OCI-LY1 (cell line): ENCODE measurements around the gene GLIPR2.

Source experiments
- EZH2 ChIP-seq: fragments of 200-600 bp; sonication (generic), shearing (Covaris generic); IDR thresholded peaks from 2 replicates; pipeline ENCODE4 v1.8.0; 2017; ENCODE audit warnings: borderline replicate concordance, mixed run types, mild to moderate bottlenecking, antibody characterized with exemption, low read length, moderate library complexity, mixed read lengths
- TF ChIP-seq, protein P1 (sequence below): fragments of 200-600 bp; sonication (generic), shearing (Covaris generic); IDR thresholded peaks from 2 replicates; pipeline ENCODE4 v1.5.1; 2017; ENCODE audit warnings: mild to moderate bottlenecking, antibody characterized with exemption, low read length, moderate library complexity, mixed read lengths

GRCh38 chr9:36138901-36139300 is 2.4 kb downstream of the GLIPR2 start:
- TF ChIP-seq, protein P1, sequence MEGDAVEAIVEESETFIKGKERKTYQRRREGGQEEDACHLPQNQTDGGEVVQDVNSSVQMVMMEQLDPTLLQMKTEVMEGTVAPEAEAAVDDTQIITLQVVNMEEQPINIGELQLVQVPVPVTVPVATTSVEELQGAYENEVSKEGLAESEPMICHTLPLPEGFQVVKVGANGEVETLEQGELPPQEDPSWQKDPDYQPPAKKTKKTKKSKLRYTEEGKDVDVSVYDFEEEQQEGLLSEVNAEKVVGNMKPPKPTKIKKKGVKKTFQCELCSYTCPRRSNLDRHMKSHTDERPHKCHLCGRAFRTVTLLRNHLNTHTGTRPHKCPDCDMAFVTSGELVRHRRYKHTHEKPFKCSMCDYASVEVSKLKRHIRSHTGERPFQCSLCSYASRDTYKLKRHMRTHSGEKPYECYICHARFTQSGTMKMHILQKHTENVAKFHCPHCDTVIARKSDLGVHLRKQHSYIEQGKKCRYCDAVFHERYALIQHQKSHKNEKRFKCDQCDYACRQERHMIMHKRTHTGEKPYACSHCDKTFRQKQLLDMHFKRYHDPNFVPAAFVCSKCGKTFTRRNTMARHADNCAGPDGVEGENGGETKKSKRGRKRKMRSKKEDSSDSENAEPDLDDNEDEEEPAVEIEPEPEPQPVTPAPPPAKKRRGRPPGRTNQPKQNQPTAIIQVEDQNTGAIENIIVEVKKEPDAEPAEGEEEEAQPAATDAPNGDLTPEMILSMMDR, result no peak
- no peak for TF ChIP-seq EZH2
